Astrocyte (in vitro differentiated cells and primary cell): Measurements from ENCODE around the gene FLT1.

Experiments
- CTCF ChIP-seq: IDR thresholded peaks from 2 replicates; pipeline ENCODE4 v1.5.1; 2011; ENCODE audit warnings: low read depth, mild to moderate bottlenecking, inconsistent platforms, low read length, moderate library complexity; ENCODE audit not compliant: insufficient read depth
- EZH2 ChIP-seq: IDR thresholded peaks from 2 replicates; pipeline ENCODE4 v1.6.1; 2012; ENCODE audit warnings: mild to moderate bottlenecking, low read length, inconsistent platforms; ENCODE audit not compliant: insufficient read depth

- TF ChIP-seq CTCF: no peak
- TF ChIP-seq EZH2: no peak
Measured at GRCh38 chr13:28531845-28532387, 37.0 kb upstream of the FLT1 start.
